SU-DHL-6 (cell line): Measurements from ENCODE around the gene POLD4.
A peak's percentile ranks its signal among the peaks of the same experiment; 100 is the strongest.

Source experiments
- H2AFZ ChIP-seq: fragments of 200-600 bp; sonication (generic); 2 replicates; pipeline ENCODE4 v1.6.1; 2014; ENCODE audit warnings: low read depth, mild to moderate bottlenecking, moderate library complexity, mixed read lengths, antibody characterized with exemption, low read length; ENCODE audit not compliant: severe bottlenecking
- H3F3A ChIP-seq: fragments of 200-600 bp; shearing (Covaris generic); 2 replicates; pipeline ENCODE4 v1.6.0; 2016; ENCODE audit warnings: antibody characterized with exemption, mild to moderate bottlenecking; ENCODE audit not compliant: insufficient read depth
- H3K27ac ChIP-seq: fragments of 200-600 bp; sonication (generic); 2 replicates; pipeline ENCODE4 v1.5.1; 2016; ENCODE audit warnings: low read depth, mild to moderate bottlenecking, low read length, moderate library complexity, mixed read lengths
- H3K27me3 ChIP-seq: fragments of 200-600 bp; sonication (generic), shearing (Covaris generic); 2 replicates; pipeline ENCODE4 v1.6.0; 2014; ENCODE audit warnings: mild to moderate bottlenecking, low read length
- H3K36me3 ChIP-seq: fragments of 200-600 bp; sonication (generic); 2 replicates; pipeline ENCODE4 v1.6.1; 2014; ENCODE audit warnings: mild to moderate bottlenecking, low read length, mixed read lengths
- H3K4me2 ChIP-seq: fragments of 300-600, 200-600 bp; shearing (Covaris generic), sonication (generic); 2 replicates; pipeline ENCODE4 v1.6.0; 2014; ENCODE audit warnings: low read length, low read depth, mild to moderate bottlenecking; ENCODE audit not compliant: poor library complexity, severe bottlenecking
- H3K4me3 ChIP-seq: fragments of 200-600 bp; sonication (generic); 2 replicates; pipeline ENCODE4 v1.5.1; 2014; ENCODE audit warnings: antibody characterized with exemption, low read length, mild to moderate bottlenecking, mixed read lengths; ENCODE audit not compliant: insufficient read depth, poor library complexity, severe bottlenecking
- H3K79me2 ChIP-seq: fragments of 200-600 bp; sonication (generic); 2 replicates; pipeline ENCODE4 v1.6.1; 2014; ENCODE audit warnings: mild to moderate bottlenecking, low read length, moderate library complexity; ENCODE audit not compliant: insufficient read depth
- H3K9ac ChIP-seq: fragments of 200-600 bp; sonication (generic); 2 replicates; pipeline ENCODE4 v1.7.0; 2014; ENCODE audit warnings: mild to moderate bottlenecking, low read length
- H3K9me2 ChIP-seq: fragments of 200-600 bp; sonication (generic); replicated peaks from 2 replicates; pipeline ENCODE4 v1.6.1; 2014; ENCODE audit warnings: low read length; ENCODE audit not compliant: insufficient read depth
- H3K9me3 ChIP-seq: fragments of 200-600 bp; sonication (generic); 2 replicates; pipeline ENCODE4 v1.6.1; 2014; ENCODE audit warnings: low read length, mixed read lengths; ENCODE audit not compliant: insufficient read depth
- H4K20me1 ChIP-seq: fragments of 200-600 bp; sonication (generic); 2 replicates; pipeline ENCODE4 v1.6.1; 2014; ENCODE audit warnings: low read depth, mild to moderate bottlenecking, antibody characterized with exemption, low read length, moderate library complexity, mixed read lengths
- EZH2phosphoT487 ChIP-seq: fragments of 200-600 bp; sonication (generic), shearing (Covaris generic); conservative IDR thresholded peaks from 2 replicates; pipeline ENCODE4 v1.6.1; 2018; ENCODE audit warnings: mild to moderate bottlenecking, antibody characterized with exemption, low read length, moderate library complexity, mixed read lengths
- TF ChIP-seq, protein P1 (sequence below): fragments of 200-600 bp; sonication (generic); IDR thresholded peaks from one replicate; pipeline ENCODE4 v1.5.1; 2017; ENCODE audit warnings: antibody characterized with exemption, mild to moderate bottlenecking, low read length, moderate library complexity; ENCODE audit not compliant: insufficient read depth, poor library complexity, severe bottlenecking

The POLD4 gene

DNA sequence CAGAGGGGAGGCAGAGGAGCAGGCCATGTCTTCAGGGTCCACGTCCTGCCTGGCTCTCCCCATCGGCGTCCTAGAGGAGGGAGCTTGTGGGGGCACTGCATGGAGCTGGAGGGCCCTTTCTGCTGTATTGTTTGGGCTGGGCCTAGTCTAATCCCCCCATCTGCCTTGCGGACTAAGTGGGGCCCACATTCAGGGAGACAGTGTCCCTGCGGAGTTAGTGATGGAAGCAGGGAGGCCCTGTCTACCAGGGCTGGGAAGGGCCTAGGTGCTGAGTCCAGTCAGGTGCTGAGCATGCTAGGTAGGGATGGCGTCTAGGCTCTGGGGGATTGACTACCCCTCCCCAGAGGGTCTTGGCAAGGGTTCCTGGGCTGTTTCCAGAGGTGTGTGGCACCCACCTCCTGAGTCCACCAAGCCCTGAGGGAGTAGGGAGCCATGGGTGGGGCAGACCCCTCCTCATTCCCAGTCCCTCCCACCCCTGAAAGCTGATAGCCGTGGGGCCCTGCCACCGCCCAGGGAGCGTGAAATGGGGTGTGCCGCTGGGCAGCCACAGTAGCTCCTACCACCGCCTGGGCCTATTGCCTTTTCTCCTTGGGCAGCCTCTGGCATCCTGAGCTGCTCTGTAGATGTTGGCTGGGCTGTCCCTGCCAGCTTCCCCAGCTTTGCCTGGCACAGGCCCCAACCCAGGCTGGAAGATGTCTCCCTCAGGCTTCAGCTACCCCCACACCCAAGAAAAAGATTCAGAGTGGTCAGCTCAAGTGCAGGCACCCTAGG is 1.9 kb upstream of the POLD4 start:
- no peak for TF ChIP-seq EZH2phosphoT487
- TF ChIP-seq, protein P1, sequence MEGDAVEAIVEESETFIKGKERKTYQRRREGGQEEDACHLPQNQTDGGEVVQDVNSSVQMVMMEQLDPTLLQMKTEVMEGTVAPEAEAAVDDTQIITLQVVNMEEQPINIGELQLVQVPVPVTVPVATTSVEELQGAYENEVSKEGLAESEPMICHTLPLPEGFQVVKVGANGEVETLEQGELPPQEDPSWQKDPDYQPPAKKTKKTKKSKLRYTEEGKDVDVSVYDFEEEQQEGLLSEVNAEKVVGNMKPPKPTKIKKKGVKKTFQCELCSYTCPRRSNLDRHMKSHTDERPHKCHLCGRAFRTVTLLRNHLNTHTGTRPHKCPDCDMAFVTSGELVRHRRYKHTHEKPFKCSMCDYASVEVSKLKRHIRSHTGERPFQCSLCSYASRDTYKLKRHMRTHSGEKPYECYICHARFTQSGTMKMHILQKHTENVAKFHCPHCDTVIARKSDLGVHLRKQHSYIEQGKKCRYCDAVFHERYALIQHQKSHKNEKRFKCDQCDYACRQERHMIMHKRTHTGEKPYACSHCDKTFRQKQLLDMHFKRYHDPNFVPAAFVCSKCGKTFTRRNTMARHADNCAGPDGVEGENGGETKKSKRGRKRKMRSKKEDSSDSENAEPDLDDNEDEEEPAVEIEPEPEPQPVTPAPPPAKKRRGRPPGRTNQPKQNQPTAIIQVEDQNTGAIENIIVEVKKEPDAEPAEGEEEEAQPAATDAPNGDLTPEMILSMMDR, result no peak
- Histone ChIP-seq H3K79me2 (no peaks in the 10 kb centered on the region), H3K4me2 (peak overlapping the region; percentile 64), H3K36me3 (no peaks in the 10 kb centered on the region), H3K9me2 (no peaks in the 10 kb centered on the region), H2AFZ (no peak overlapping the region), H3K4me3 (no peak overlapping the region), H4K20me1 (no peaks in the 10 kb centered on the region), H3K27ac (peak overlapping the region; percentile 96), H3F3A (peaks cover 24% of the 10 kb centered on the region), H3K9me3 (no peaks in the 10 kb centered on the region), H3K9ac (peak overlapping the region; percentile 64; the same call in 1 of the 2 replicates), H3K27me3 (no peaks in the 10 kb centered on the region)

DNA sequence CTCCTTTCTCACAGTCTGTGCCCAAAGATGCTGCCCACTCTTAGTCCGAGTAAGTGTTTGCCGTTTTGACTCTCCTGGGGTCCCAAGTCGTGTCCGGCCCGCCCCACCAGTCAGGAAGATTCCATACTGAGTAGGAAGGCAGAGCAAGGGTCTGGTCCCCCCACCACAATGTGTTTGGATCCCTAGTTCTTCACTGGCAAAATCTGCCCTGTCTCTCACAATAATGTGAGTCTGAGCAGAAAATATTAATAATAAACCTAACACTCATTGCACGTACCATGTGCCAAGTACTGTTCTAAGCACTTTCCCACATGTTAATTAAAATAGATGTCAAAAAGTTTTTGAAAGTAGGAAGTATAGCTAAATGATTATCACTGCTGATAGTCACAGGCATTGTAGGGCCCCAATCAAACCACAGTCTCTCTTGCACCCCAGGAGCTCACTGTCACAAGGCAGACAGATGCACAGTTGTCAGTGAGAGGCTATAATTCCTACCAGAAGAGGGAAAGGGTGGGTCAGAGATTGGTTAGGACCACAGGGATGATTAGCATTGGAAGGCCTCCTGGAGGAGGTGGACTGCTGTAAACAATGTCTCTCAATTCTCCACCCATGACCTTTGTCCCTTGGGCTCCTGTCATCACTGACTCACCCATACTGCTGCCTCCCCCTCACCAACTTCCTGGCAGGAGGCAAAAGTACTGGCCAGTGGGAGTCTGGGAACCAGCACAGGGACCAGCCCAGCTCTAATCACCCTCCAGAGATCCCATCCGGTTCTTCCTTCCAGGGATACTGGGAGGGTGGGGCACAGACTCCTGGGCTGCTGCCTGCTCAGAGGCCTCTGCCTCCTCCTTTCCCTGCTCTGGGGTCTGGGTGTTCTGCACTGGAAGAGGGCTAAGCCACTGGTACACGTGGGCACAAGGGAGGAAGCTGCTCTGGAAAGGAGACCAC is 1.0 kb upstream of the POLD4 start:
- no peaks in the 10 kb centered on the region for H3K9me3 ChIP-seq
- no peaks in the 10 kb centered on the region for H3K79me2 ChIP-seq
- no peaks in the 10 kb centered on the region for H4K20me1 ChIP-seq
- no peak overlapping the region for H2AFZ ChIP-seq
- peak overlapping the region; percentile 48 for H3K4me3 ChIP-seq
- H3K9ac ChIP-seq, result peak overlapping the region; percentile 64
- no peaks in the 10 kb centered on the region for H3K9me2 ChIP-seq
- H3K27me3 ChIP-seq, result no peaks in the 10 kb centered on the region
- TF ChIP-seq, protein P1, result no peak
- TF ChIP-seq EZH2phosphoT487, result no peak
- peak overlapping the region; percentile 69 for H3K4me2 ChIP-seq
- H3F3A ChIP-seq, result peaks cover 24% of the 10 kb centered on the region
- no peaks in the 10 kb centered on the region for H3K36me3 ChIP-seq
- H3K27ac ChIP-seq, result peak overlapping the region; percentile 96

DNA sequence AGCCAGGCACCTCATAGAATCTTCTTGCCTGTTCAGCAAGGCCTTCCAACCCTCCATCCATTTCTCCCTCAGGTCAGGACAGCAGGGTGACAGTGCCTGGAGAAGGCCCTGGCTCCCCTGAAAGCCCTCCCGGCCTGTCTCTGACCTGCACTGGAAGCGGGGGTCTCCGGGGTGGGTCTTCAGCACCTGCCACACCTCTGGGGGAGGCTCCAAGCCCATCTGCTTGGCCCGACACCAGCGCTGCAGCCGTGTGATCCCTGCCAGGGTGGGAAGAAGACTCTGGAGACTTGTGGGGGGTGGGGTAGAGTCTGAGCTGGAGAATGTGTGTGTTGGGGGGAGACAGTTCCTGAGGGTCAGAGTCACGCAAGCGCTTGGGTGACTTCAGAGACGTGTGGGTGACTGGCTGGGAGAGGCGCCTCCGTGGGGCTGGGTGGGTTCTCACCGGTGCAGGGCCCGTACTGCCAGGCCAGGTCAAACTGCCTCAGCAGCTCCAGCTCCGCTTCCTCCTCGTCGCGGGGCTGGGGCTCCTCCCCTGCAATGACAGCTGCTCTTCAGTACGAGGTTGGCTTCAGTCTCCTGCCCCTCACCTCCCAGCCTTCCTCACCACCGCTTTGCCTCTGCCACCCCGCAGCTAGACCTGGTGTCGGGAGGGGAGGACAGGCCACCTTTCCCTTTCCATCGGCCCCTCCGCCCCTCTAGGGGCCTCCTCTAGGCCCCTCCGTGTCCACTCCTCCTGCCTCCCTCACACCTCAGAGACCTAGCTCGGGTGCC is 615 bp downstream of the POLD4 start:
- peak overlapping the region; percentile 96 for H3K27ac ChIP-seq
- H3K9me2 ChIP-seq, result no peaks in the 10 kb centered on the region
- H3K9me3 ChIP-seq, result no peaks in the 10 kb centered on the region
- H3F3A ChIP-seq, result peaks cover 24% of the 10 kb centered on the region
- no peaks in the 10 kb centered on the region for H3K27me3 ChIP-seq
- H3K4me3 ChIP-seq, result peak overlapping the region; percentile 59
- TF ChIP-seq, protein P1, result no peak
- TF ChIP-seq EZH2phosphoT487, result no peak
- H2AFZ ChIP-seq, result no peak overlapping the region
- no peaks in the 10 kb centered on the region for H3K36me3 ChIP-seq
- H4K20me1 ChIP-seq, result no peaks in the 10 kb centered on the region
- peak overlapping the region; percentile 86 for H3K9ac ChIP-seq
- H3K79me2 ChIP-seq, result no peaks in the 10 kb centered on the region
- peak overlapping the region; percentile 79 for H3K4me2 ChIP-seq
